SU-DHL-6 (cell line): ENCODE results near the gene CCDC85C.

Source experiments
- H2AFZ ChIP-seq: fragments of 200-600 bp; sonication (generic); 2 replicates; pipeline ENCODE4 v1.6.1; 2014; ENCODE audit warnings: low read depth, mild to moderate bottlenecking, moderate library complexity, mixed read lengths, antibody characterized with exemption, low read length; ENCODE audit not compliant: severe bottlenecking
- H3F3A ChIP-seq: fragments of 200-600 bp; shearing (Covaris generic); 2 replicates; pipeline ENCODE4 v1.6.0; 2016; ENCODE audit warnings: antibody characterized with exemption, mild to moderate bottlenecking; ENCODE audit not compliant: insufficient read depth
- H3K27ac ChIP-seq: fragments of 200-600 bp; sonication (generic); 2 replicates; pipeline ENCODE4 v1.5.1; 2016; ENCODE audit warnings: low read depth, mild to moderate bottlenecking, low read length, moderate library complexity, mixed read lengths
- H3K27me3 ChIP-seq: fragments of 200-600 bp; sonication (generic), shearing (Covaris generic); 2 replicates; pipeline ENCODE4 v1.6.0; 2014; ENCODE audit warnings: mild to moderate bottlenecking, low read length
- H3K36me3 ChIP-seq: fragments of 200-600 bp; sonication (generic); 2 replicates; pipeline ENCODE4 v1.6.1; 2014; ENCODE audit warnings: mild to moderate bottlenecking, low read length, mixed read lengths
- H3K4me2 ChIP-seq: fragments of 300-600, 200-600 bp; shearing (Covaris generic), sonication (generic); 2 replicates; pipeline ENCODE4 v1.6.0; 2014; ENCODE audit warnings: low read length, low read depth, mild to moderate bottlenecking; ENCODE audit not compliant: poor library complexity, severe bottlenecking
- H3K4me3 ChIP-seq: fragments of 200-600 bp; sonication (generic); 2 replicates; pipeline ENCODE4 v1.5.1; 2014; ENCODE audit warnings: antibody characterized with exemption, low read length, mild to moderate bottlenecking, mixed read lengths; ENCODE audit not compliant: insufficient read depth, poor library complexity, severe bottlenecking
- H3K79me2 ChIP-seq: fragments of 200-600 bp; sonication (generic); 2 replicates; pipeline ENCODE4 v1.6.1; 2014; ENCODE audit warnings: mild to moderate bottlenecking, low read length, moderate library complexity; ENCODE audit not compliant: insufficient read depth
- H3K9ac ChIP-seq: fragments of 200-600 bp; sonication (generic); 2 replicates; pipeline ENCODE4 v1.7.0; 2014; ENCODE audit warnings: mild to moderate bottlenecking, low read length
- H3K9me2 ChIP-seq: fragments of 200-600 bp; sonication (generic); replicated peaks from 2 replicates; pipeline ENCODE4 v1.6.1; 2014; ENCODE audit warnings: low read length; ENCODE audit not compliant: insufficient read depth
- H3K9me3 ChIP-seq: fragments of 200-600 bp; sonication (generic); 2 replicates; pipeline ENCODE4 v1.6.1; 2014; ENCODE audit warnings: low read length, mixed read lengths; ENCODE audit not compliant: insufficient read depth
- H4K20me1 ChIP-seq: fragments of 200-600 bp; sonication (generic); 2 replicates; pipeline ENCODE4 v1.6.1; 2014; ENCODE audit warnings: low read depth, mild to moderate bottlenecking, antibody characterized with exemption, low read length, moderate library complexity, mixed read lengths
- EZH2phosphoT487 ChIP-seq: fragments of 200-600 bp; sonication (generic), shearing (Covaris generic); conservative IDR thresholded peaks from 2 replicates; pipeline ENCODE4 v1.6.1; 2018; ENCODE audit warnings: mild to moderate bottlenecking, antibody characterized with exemption, low read length, moderate library complexity, mixed read lengths
- TF ChIP-seq, protein P1 (sequence below): fragments of 200-600 bp; sonication (generic); IDR thresholded peaks from one replicate; pipeline ENCODE4 v1.5.1; 2017; ENCODE audit warnings: antibody characterized with exemption, mild to moderate bottlenecking, low read length, moderate library complexity; ENCODE audit not compliant: insufficient read depth, poor library complexity, severe bottlenecking

The CCDC85C gene

DNA sequence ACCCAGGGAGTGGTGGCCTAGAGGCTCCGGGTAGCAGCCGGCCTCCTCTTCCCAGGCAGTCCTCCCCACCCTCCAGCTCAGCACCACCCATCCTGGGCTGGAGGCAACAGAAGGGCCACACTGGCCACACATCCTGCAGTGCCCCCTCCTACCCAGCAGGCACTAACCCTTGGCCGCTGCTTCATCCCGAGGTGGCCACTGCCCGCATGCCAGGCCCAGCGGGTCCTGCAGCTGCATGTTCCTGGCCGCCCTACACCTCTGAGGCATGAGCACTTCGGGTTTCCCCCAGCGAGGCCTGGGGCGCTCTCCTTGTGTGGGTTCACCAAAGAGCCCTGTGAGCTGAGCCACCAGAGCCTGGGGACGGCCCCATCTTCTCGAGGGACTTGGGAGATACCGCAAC lies 61.4 kb downstream of the CCDC85C start:
- Histone ChIP-seq H3K36me3 (no peaks in the 10 kb centered on the region), H3K27me3 (no peaks in the 10 kb centered on the region), H3K4me2 (no peak overlapping the region), H3K9me3 (no peaks in the 10 kb centered on the region), H3K4me3 (no peak overlapping the region), H4K20me1 (no peaks in the 10 kb centered on the region), H3K9ac (no peak overlapping the region), H3K27ac (no peak overlapping the region), H3F3A (no peaks in the 10 kb centered on the region), H2AFZ (no peak overlapping the region), H3K79me2 (no peaks in the 10 kb centered on the region), H3K9me2 (no peaks in the 10 kb centered on the region)
- no peak for TF ChIP-seq EZH2phosphoT487
- TF ChIP-seq, protein P1, sequence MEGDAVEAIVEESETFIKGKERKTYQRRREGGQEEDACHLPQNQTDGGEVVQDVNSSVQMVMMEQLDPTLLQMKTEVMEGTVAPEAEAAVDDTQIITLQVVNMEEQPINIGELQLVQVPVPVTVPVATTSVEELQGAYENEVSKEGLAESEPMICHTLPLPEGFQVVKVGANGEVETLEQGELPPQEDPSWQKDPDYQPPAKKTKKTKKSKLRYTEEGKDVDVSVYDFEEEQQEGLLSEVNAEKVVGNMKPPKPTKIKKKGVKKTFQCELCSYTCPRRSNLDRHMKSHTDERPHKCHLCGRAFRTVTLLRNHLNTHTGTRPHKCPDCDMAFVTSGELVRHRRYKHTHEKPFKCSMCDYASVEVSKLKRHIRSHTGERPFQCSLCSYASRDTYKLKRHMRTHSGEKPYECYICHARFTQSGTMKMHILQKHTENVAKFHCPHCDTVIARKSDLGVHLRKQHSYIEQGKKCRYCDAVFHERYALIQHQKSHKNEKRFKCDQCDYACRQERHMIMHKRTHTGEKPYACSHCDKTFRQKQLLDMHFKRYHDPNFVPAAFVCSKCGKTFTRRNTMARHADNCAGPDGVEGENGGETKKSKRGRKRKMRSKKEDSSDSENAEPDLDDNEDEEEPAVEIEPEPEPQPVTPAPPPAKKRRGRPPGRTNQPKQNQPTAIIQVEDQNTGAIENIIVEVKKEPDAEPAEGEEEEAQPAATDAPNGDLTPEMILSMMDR, result no peak

DNA sequence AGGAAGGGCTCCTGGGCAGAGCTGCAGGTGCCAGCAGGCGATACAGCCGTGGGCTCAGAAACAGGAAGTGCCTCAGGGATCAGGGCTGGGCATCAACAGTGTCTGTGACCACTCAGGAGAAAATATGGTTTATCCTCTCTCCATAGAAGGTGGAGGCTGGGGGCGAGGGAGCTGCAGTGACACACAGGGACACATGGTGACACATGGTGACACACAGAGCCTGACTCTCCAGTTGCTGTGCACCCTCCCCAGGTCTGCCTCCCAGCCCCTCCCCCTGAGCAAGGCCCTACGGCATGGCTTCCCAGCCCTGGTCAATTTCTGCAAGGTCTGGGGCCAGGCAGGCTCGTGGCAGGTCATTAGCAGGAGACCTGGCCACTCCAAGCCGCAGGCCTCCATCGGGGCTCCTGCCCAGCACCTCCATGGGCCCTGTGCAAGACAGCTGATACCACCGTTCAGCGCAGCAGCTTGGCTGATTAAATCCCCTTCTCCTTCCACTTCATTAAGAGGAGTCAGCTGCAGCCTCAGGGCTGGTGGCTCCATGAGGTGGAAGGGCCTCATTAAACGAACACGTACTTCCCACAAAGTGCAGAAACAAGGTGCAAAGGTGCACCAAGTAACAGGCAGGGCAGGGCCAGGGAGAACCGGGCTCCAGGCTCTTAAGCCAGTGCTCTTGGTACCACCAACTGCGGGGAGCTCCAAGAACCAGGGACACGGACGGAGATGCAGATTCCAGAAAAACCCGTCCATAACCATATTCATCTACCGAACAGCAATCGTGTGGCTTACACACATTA lies 62.1 kb downstream of the CCDC85C start:
- Histone ChIP-seq H3K9me2 (no peaks in the 10 kb centered on the region), H3K36me3 (no peaks in the 10 kb centered on the region), H3K4me3 (no peak overlapping the region), H3F3A (no peaks in the 10 kb centered on the region), H4K20me1 (no peaks in the 10 kb centered on the region), H3K27ac (no peak overlapping the region), H2AFZ (no peak overlapping the region), H3K4me2 (no peak overlapping the region), H3K27me3 (no peaks in the 10 kb centered on the region), H3K9me3 (no peaks in the 10 kb centered on the region), H3K9ac (no peak overlapping the region), H3K79me2 (no peaks in the 10 kb centered on the region)
- TF ChIP-seq, protein P1, result no peak
- TF ChIP-seq EZH2phosphoT487, result no peak

DNA sequence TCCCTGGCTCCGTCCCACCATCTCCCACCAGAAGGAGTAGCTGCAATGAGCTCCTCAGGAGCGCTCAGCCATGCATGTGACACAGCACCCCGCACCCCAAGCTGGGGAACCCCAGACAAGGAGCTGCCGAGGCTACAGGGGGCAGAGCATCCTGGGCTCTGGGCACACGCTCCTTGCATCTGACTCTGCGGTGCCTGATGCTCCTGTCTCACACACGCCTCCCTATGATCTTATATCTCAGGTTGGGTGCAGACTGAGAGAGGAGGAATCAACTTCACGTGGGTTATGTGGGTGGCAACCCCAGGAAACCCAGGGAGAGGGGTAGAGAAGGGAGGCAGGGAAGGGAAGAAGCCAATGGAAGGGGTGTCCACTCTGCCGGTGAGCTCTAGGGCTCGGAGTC lies 62.8 kb downstream of the CCDC85C start:
- H4K20me1 ChIP-seq, result no peaks in the 10 kb centered on the region
- H3K9me3 ChIP-seq, result no peaks in the 10 kb centered on the region
- no peaks in the 10 kb centered on the region for H3K9me2 ChIP-seq
- no peak overlapping the region for H2AFZ ChIP-seq
- H3K9ac ChIP-seq, result no peak overlapping the region
- no peak overlapping the region for H3K4me3 ChIP-seq
- H3K27ac ChIP-seq, result no peak overlapping the region
- no peaks in the 10 kb centered on the region for H3F3A ChIP-seq
- no peaks in the 10 kb centered on the region for H3K36me3 ChIP-seq
- no peak overlapping the region for H3K4me2 ChIP-seq
- no peak for TF ChIP-seq EZH2phosphoT487
- TF ChIP-seq, protein P1, result no peak
- H3K27me3 ChIP-seq, result no peaks in the 10 kb centered on the region
- no peaks in the 10 kb centered on the region for H3K79me2 ChIP-seq
